Measurements from ENCODE around the gene NOL12.
"Not testable (repeated sequence)": the region's sequence is repeated elsewhere in the genome, so short reads cannot be mapped to it uniquely, and the experiment has no call there.

DNA sequence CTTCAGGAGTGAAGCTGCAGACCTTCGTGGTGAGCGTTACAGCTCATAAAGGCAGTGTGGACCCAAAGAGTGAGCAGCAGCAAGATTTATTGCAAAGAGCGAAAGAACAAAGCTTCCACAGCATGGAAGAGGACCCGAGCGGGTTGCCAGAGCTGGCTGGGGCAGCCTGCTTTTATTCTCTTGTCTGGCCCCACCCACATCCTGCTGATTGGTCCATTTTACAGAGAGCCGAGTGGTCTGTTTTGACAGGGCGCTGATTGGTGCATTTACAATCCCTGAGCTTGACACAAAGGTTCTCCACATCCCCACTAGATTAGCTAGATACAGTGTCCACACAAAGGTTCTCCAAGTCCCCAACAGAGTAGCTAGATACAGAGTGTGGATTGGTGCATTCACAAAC lies 31.1 kb downstream of the NOL12 start:
- TF ChIP-seq, protein P1, sequence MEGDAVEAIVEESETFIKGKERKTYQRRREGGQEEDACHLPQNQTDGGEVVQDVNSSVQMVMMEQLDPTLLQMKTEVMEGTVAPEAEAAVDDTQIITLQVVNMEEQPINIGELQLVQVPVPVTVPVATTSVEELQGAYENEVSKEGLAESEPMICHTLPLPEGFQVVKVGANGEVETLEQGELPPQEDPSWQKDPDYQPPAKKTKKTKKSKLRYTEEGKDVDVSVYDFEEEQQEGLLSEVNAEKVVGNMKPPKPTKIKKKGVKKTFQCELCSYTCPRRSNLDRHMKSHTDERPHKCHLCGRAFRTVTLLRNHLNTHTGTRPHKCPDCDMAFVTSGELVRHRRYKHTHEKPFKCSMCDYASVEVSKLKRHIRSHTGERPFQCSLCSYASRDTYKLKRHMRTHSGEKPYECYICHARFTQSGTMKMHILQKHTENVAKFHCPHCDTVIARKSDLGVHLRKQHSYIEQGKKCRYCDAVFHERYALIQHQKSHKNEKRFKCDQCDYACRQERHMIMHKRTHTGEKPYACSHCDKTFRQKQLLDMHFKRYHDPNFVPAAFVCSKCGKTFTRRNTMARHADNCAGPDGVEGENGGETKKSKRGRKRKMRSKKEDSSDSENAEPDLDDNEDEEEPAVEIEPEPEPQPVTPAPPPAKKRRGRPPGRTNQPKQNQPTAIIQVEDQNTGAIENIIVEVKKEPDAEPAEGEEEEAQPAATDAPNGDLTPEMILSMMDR (IDR thresholded peaks at IDR 0.05; ENCODE audit: low read depth, low read length, poor library complexity, severe bottlenecking), result not testable (repeated sequence)
- TF ChIP-seq EZH2phosphoT487 (IDR thresholded peaks at IDR 0.05; ENCODE audit: borderline replicate concordance, low read length), result not testable (repeated sequence)
